Bladder microvascular endothelial cell (primary cell): ENCODE results near the gene PHEX. TPM values are rescaled to one million over a fixed set of nuclear protein-coding genes. Genes with fewer than 3 reads are reported as not detected.

Source experiments
- total RNA-seq: library from RNA; depleted of rRNA; stranded (reverse); fragments of >200 nt; gene quantifications from 2 replicates; pipeline ENCODE4 v1.2.3, GENCODE V29; 2014

The PHEX gene
- 0.19 and 0.32 TPM in 2 replicates for total RNA-seq

DNA sequence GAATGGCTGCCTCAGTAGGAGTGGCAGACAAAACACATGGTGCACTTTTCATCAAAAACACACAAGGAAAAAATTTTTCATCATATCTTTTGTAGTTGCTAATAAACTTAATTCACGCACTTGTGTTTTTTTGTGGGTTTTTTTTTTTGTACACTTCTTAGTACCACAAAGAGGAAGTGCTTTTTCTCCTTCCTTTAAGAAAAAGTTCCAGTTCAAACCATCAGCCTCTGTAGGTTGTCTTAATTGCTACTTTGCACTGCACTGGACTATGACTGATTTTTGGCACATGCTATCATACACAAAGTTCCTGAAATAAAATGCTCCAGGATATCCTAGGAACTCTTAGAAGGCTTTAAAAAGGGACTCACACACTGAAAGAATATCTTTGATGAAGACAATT lies at the start of gene PHEX:
PHEX (plus strand) TSS at position 242 of the 400 bp plus-strand sequence. CDS start 681 bp downstream, outside the sequence.

DNA sequence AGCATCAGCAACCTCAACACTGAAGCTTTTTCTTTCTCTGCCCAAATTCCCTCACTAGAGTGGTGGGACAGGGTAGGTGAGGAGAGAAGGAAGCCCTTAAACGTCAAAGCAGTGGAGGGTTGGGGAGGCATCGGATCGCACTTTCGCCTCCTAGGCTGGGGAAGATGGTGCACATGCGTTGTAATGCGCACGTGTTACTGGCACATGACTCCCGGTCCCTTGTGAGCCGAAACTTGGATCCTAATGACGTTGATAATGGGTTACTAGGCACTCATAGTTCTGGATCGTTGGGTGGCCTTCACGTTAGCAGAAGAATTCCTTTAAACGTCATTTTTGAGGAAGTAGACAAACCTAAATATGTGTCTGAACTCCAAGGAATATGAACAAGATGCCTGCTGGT lies 240.5 kb downstream of the PHEX start, which contains the start of gene CBLL2:
CBLL2 (plus strand) TSS at position 301 of the 400 bp plus-strand sequence; CDS start at position 380, 79 bp downstream.

Other genes starting within 250 kb of the PHEX start
- 2.9 and 11.0 TPM in 2 replicates for gene MBTPS2, start 192.7 kb upstream of the PHEX start, total RNA-seq
- gene YY2, start 176.3 kb upstream of the PHEX start, total RNA-seq, result 0.97 and 3.6 TPM in 2 replicates
- gene SMS, start 91.6 kb upstream of the PHEX start, total RNA-seq, result 105 and 111 TPM in 2 replicates
- gene CBLL2, start 240.6 kb downstream of the PHEX start, total RNA-seq, result not detected in 2 replicates